Osteoblast (primary cell): ENCODE measurements around the gene ANXA8. TPM values are rescaled to one million over a fixed set of nuclear protein-coding genes. Genes with fewer than 3 reads are reported as not detected.
"Not testable (repeated sequence)": the region's sequence is repeated elsewhere in the genome, so short reads cannot be mapped to it uniquely, and the experiment has no call there.

Source experiments
- DNase-seq: peaks from one replicate; pipeline ENCODE4 v3.0.0; 2011; ENCODE audit warnings: low spot score, mixed read lengths; ENCODE audit not compliant: insufficient read length; ENCODE audit errors: missing footprints
- H2AFZ ChIP-seq: 2 replicates; pipeline ENCODE4 v1.6.0; 2011; ENCODE audit warnings: mild to moderate bottlenecking, low read length
- H3K27ac ChIP-seq: 2 replicates; pipeline ENCODE4 v1.5.1; 2011; ENCODE audit warnings: mild to moderate bottlenecking, low read depth, low read length, moderate library complexity
- H3K27me3 ChIP-seq: 2 replicates; pipeline ENCODE4 v1.6.0; 2012; ENCODE audit warnings: mild to moderate bottlenecking, control low read depth, inconsistent platforms, low read length, moderate library complexity; ENCODE audit not compliant: insufficient read depth
- H3K36me3 ChIP-seq: 2 replicates; pipeline ENCODE4 v1.5.1; 2011; ENCODE audit warnings: mild to moderate bottlenecking, low read length, control low read depth, moderate library complexity; ENCODE audit not compliant: insufficient read depth
- H3K4me1 ChIP-seq: 2 replicates; pipeline ENCODE4 v1.5.1; 2011; ENCODE audit warnings: mild to moderate bottlenecking, low read length, control low read depth, moderate library complexity; ENCODE audit not compliant: insufficient read depth
- H3K4me2 ChIP-seq: 2 replicates; pipeline ENCODE4 v1.6.0; 2011; ENCODE audit warnings: mild to moderate bottlenecking, low read length; ENCODE audit not compliant: insufficient read depth
- H3K4me3 ChIP-seq: fragments of 200-600 bp; sonication (generic); 3 replicates; pipeline ENCODE4 v1.5.1; 2012; ENCODE audit warnings: mild to moderate bottlenecking, low read length, inconsistent platforms; ENCODE audit not compliant: insufficient read depth
- H3K79me2 ChIP-seq: 2 replicates; pipeline ENCODE4 v1.6.0; 2012; ENCODE audit warnings: mild to moderate bottlenecking, low read length, control low read depth, inconsistent platforms; ENCODE audit not compliant: insufficient read depth
- H3K9me3 ChIP-seq: 2 replicates; pipeline ENCODE4 v1.5.1; 2011; ENCODE audit warnings: low read depth, low read length, control low read depth
- H4K20me1 ChIP-seq: 2 replicates; pipeline ENCODE4 v1.6.0; 2012; ENCODE audit warnings: mild to moderate bottlenecking, low read length, control low read depth; ENCODE audit not compliant: insufficient read depth
- total RNA-seq: library from RNA; depleted of rRNA; stranded (reverse); fragments of >200 nt; gene quantifications from 2 replicates; pipeline ENCODE4 v1.2.3, GENCODE V29; 2012

Gene ANXA8
- 0.59 and 0.72 TPM in 2 replicates for total RNA-seq

DNA sequence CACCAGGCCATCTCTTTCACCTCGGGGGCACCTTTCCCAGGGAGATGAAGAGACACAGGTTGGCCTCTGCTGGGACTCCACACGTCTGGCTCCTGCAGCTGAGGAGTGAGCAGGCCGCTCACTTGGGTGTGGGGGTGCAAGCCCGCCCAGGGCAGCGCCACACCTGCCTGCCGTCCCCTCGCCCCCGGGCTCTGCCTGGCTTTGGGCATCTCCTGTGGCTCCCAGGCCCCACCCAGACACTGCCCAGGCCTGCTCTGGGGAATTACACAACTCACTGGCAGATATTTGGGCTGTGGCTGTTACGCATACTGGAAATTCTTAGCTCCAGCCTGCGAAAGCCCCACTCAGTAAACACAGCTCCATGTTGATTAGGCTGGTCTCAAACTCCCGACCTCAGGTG is at the start of gene ANXA8:
Gene ANXA8, minus strand, starts transcription at position 193 of the 400 bp plus-strand sequence. Its CDS starts 182 bp downstream, at position 11.
- not testable (repeated sequence) for H3K4me3 ChIP-seq, H3K36me3 ChIP-seq, H3K4me1 ChIP-seq, H3K9me3 ChIP-seq, H2AFZ ChIP-seq, H3K27me3 ChIP-seq, H4K20me1 ChIP-seq, H3K79me2 ChIP-seq, H3K4me2 ChIP-seq, DNase-seq, H3K27ac ChIP-seq

DNA sequence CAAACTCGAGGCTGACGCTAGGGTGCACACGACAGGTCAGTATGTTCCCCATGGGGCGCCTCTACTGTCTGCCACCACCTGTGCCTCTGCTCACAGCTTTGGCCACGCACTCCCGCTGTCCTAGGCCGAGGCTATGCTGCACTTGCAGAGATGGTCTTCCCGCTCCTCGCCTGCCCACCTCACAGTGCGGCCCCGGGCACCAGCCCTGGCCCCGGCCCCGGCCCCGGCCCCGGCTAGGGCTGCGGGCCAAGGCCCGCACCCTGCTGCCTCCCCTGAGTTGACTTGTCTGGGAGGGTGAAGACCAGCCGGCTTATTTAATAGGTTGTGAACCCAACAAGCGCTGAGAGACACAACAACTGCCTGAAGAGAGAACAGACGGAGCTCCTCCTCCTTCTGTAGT is 39.6 kb upstream of the ANXA8 start, which contains the start of gene AGAP9:
Gene AGAP9, minus strand, starts transcription at position 164 of the 400 bp plus-strand sequence. Its CDS starts 112 bp downstream, at position 52.
- H3K4me3 ChIP-seq, H3K9me3 ChIP-seq, H3K27me3 ChIP-seq, H3K4me1 ChIP-seq, H3K36me3 ChIP-seq, H3K27ac ChIP-seq, H3K4me2 ChIP-seq, DNase-seq, H3K79me2 ChIP-seq, H2AFZ ChIP-seq, H4K20me1 ChIP-seq: not testable (repeated sequence)

- H3K27me3 ChIP-seq, H3K4me3 ChIP-seq, H3K4me1 ChIP-seq, H3K9me3 ChIP-seq, DNase-seq, H3K27ac ChIP-seq, H3K36me3 ChIP-seq, H3K4me2 ChIP-seq, H2AFZ ChIP-seq, H4K20me1 ChIP-seq, H3K79me2 ChIP-seq: not testable (repeated sequence)
These were observed 18.4 kb upstream of the ANXA8 start for GRCh38 chr10:47502313-47502712.

DNA sequence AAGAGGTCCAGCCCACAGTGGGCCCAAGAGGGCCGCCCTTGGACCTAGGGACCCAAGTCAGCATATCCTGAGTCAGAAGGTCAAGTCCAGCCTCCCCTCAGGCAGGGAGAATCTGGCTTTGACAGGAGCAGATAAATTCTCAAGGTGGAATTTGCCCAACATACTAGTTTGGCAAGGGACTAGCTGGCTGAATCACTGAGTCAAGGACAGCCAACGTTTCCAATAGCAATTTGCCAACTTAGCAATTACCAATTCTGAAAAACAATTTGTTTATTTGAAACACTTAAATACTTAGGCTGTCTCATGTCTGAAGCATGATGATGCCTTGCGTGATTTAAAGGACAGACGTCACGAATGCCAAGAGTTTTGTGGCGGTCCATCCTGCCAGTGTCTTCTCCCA is 10.3 kb upstream of the ANXA8 start:
- not testable (repeated sequence) for H3K4me2 ChIP-seq, H3K36me3 ChIP-seq, H3K4me3 ChIP-seq, DNase-seq, H2AFZ ChIP-seq, H3K27ac ChIP-seq, H3K4me1 ChIP-seq, H3K9me3 ChIP-seq, H3K79me2 ChIP-seq, H3K27me3 ChIP-seq, H4K20me1 ChIP-seq

DNA sequence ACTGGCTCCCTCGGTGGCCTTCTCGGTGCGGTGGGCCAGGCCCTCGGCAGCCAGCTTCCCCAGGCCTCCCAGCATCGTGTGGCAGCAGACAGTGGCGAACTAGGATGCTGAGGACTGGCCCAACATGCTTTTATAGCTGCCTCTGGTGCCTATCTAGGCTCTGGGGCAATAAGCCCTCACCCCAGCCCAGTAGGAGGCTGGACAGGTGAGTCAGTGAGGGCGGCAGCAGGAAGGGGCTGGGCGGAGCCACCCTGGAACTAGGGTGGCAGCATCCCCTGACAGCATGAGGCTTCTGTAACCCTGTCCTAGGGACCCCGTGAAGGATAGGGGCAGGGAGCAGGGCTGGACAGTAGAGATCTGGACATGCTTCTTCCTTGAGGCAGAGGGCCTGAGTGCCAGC is 7.7 kb upstream of the ANXA8 start, which contains the start of gene FAM25G:
Gene FAM25G, minus strand, starts transcription at position 101 of the 400 bp plus-strand sequence. Its CDS starts 26 bp downstream, at position 75.
- not testable (repeated sequence) for DNase-seq, H3K27me3 ChIP-seq, H3K79me2 ChIP-seq

GRCh38 chr10:47489630-47490029 is 5.7 kb upstream of the ANXA8 start:
- H3K4me3 ChIP-seq, H3K36me3 ChIP-seq, H3K9me3 ChIP-seq, H3K4me2 ChIP-seq, H3K79me2 ChIP-seq, H3K27ac ChIP-seq, H2AFZ ChIP-seq, H4K20me1 ChIP-seq, H3K4me1 ChIP-seq, H3K27me3 ChIP-seq, DNase-seq: not testable (repeated sequence)

More for the DNA sequence above, 7.7 kb upstream of the ANXA8 start, which contains the start of gene FAM25G:
- not testable (repeated sequence) for H3K4me3 ChIP-seq, H3K36me3 ChIP-seq, H3K9me3 ChIP-seq, H4K20me1 ChIP-seq, H3K4me1 ChIP-seq, H3K27ac ChIP-seq, H3K4me2 ChIP-seq, H2AFZ ChIP-seq

DNA sequence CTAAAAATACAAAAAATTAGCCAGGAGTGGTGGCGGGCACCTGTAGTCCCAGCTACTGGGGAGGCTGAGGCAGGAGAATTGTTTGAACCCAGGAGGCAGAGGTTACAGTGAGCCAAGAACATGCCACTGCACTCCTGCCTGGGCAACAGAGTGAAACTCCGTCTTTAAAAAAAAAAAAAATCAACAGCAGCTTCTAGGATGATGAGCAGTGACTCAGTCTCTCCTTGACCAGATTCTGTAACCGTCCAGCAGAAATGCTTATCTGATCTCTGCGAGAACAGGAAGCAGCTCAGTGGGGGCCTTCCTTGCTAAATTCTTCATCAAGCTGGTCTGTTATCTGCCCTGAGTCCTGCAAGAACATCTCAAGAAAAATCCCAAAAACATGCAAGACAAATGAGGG is 2.0 kb upstream of the ANXA8 start:
- H3K4me3 ChIP-seq, H3K9me3 ChIP-seq, H3K4me2 ChIP-seq, H4K20me1 ChIP-seq, H3K36me3 ChIP-seq, H3K4me1 ChIP-seq, H3K27ac ChIP-seq, H3K27me3 ChIP-seq, H2AFZ ChIP-seq, DNase-seq, H3K79me2 ChIP-seq: not testable (repeated sequence)

DNA sequence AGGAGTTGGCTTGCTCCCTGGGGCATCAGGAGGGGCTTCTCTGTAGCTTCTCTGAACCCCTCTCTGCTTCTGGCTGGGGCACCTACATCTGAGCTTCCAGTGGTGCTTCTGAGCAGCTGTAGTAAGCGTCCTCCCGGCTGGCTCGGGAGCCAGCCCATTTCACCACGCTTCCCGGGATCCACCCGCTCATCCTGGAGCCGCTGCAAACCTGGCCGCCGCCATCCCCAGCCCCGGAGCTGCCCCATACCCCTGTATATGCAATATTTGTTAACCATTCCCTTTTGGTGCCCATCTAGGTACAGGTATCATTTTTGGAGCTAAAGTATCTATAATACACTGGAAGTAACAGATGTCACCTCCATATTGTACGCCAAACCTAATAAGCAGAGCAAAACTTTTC is 871 bp upstream of the ANXA8 start:
- not testable (repeated sequence) for H4K20me1 ChIP-seq, DNase-seq, H3K27ac ChIP-seq, H3K79me2 ChIP-seq, H3K4me1 ChIP-seq, H3K27me3 ChIP-seq, H3K36me3 ChIP-seq, H2AFZ ChIP-seq, H3K4me3 ChIP-seq, H3K9me3 ChIP-seq, H3K4me2 ChIP-seq

DNA sequence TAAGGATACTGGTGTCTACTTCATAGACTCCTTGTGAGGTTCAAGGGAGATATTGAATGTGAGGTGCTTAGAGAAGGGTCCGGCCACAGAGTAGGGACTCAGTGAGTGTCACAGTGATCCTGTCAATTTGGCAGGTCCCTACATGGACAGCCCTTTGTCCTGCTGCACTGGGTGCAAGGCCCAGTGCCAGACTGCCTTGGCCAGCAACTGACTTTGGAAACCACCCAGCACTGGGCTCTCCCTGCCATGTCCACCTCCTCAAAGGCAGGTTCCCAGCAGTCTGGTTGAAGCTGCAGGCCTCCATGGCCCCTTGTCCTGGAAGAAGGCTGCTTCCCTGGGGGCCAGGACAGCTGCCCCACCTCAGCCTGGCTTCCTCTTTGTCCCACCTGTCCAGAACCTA is 1.5 kb downstream of the ANXA8 start:
- not testable (repeated sequence) for H3K27me3 ChIP-seq, H3K4me2 ChIP-seq, H3K79me2 ChIP-seq, H3K27ac ChIP-seq, H3K9me3 ChIP-seq, H3K4me3 ChIP-seq, H4K20me1 ChIP-seq, H3K36me3 ChIP-seq, DNase-seq, H2AFZ ChIP-seq, H3K4me1 ChIP-seq
